ENCODE measurements around the gene CHIT1.

Gene CHIT1

GRCh38 chr1:203216274-203217138 lies 13.0 kb downstream of the CHIT1 start:
- DNase-seq (ENCODE audit: low read depth), result peak; percentile 12

- no peak for DNase-seq (ENCODE audit: low read depth)
Measured at GRCh38 chr1:203215573-203215972, 13.9 kb downstream of the CHIT1 start.

GRCh38 chr1:203214871-203215270 lies 14.6 kb downstream of the CHIT1 start:
- DNase-seq (ENCODE audit: low read depth), result no peak

GRCh38 chr1:203213126-203213525 lies 16.3 kb downstream of the CHIT1 start:
- DNase-seq (ENCODE audit: low read depth), result no peak

- no peak for DNase-seq (ENCODE audit: low read depth)
Measured at GRCh38 chr1:203211812-203212211, 17.7 kb downstream of the CHIT1 start.

GRCh38 chr1:203210988-203211387 lies 18.5 kb downstream of the CHIT1 start:
- DNase-seq (ENCODE audit: low read depth), result no peak

- DNase-seq (ENCODE audit: low read depth), result no peak
Measured at GRCh38 chr1:203210350-203210749, 19.1 kb downstream of the CHIT1 start.

- no peak for DNase-seq (ENCODE audit: low read depth)
Measured at GRCh38 chr1:203208181-203208580, 21.3 kb downstream of the CHIT1 start.

GRCh38 chr1:203207751-203208150 lies 21.7 kb downstream of the CHIT1 start:
- DNase-seq (ENCODE audit: low read depth), result no peak

- DNase-seq (ENCODE audit: low read depth), result no peak
Measured at GRCh38 chr1:203206129-203206687, 23.3 kb downstream of the CHIT1 start.

GRCh38 chr1:203204756-203205155 lies 24.7 kb downstream of the CHIT1 start:
- DNase-seq (ENCODE audit: low read depth), result no peak

- no peak for DNase-seq (ENCODE audit: low read depth)
Measured at GRCh38 chr1:203202431-203203245, 26.8 kb downstream of the CHIT1 start.

- DNase-seq (ENCODE audit: low read depth), result no peak
Measured at GRCh38 chr1:203201516-203202205, 27.8 kb downstream of the CHIT1 start.

- no peak for DNase-seq (ENCODE audit: low read depth)
Measured at GRCh38 chr1:203200916-203201315, 28.6 kb downstream of the CHIT1 start.

GRCh38 chr1:203199816-203200571 lies 29.5 kb downstream of the CHIT1 start:
- no peak for DNase-seq (ENCODE audit: low read depth)

- no peak for DNase-seq (ENCODE audit: low read depth)
Measured at GRCh38 chr1:203199481-203199815, 30.0 kb downstream of the CHIT1 start.

- DNase-seq (ENCODE audit: low read depth), result no peak
Measured at GRCh38 chr1:203199002-203199401, 30.5 kb downstream of the CHIT1 start.

GRCh38 chr1:203197625-203198024 lies 31.8 kb downstream of the CHIT1 start:
- no peak for DNase-seq (ENCODE audit: low read depth)

- DNase-seq (ENCODE audit: low read depth), result no peak
Measured at GRCh38 chr1:203196371-203196770, 33.1 kb downstream of the CHIT1 start.

GRCh38 chr1:203190949-203191348 lies 38.5 kb downstream of the CHIT1 start:
- DNase-seq (ENCODE audit: low read depth), result no peak

- no peak for DNase-seq (ENCODE audit: low read depth)
Measured at GRCh38 chr1:203189951-203190352, 39.5 kb downstream of the CHIT1 start.
